A549 treated with RU486 at 1 μM for 4 hours (cell line): ENCODE results near the gene ANKRD1. TPM values are rescaled to one million over a fixed set of nuclear protein-coding genes. Genes with fewer than 3 reads are reported as not detected.

Experiments
- total RNA-seq: library from RNA; stranded (reverse); fragments of 200-300 nt; extraction: Qiagen RNA extraction; gene quantifications from 5 replicates; pipeline ENCODE4 v1.2.3, GENCODE V29; 2022; ENCODE audit warnings: low read depth

The ANKRD1 gene
- 5.3 to 8.7 TPM (median 7.9 TPM) in 5 replicates for total RNA-seq

DNA sequence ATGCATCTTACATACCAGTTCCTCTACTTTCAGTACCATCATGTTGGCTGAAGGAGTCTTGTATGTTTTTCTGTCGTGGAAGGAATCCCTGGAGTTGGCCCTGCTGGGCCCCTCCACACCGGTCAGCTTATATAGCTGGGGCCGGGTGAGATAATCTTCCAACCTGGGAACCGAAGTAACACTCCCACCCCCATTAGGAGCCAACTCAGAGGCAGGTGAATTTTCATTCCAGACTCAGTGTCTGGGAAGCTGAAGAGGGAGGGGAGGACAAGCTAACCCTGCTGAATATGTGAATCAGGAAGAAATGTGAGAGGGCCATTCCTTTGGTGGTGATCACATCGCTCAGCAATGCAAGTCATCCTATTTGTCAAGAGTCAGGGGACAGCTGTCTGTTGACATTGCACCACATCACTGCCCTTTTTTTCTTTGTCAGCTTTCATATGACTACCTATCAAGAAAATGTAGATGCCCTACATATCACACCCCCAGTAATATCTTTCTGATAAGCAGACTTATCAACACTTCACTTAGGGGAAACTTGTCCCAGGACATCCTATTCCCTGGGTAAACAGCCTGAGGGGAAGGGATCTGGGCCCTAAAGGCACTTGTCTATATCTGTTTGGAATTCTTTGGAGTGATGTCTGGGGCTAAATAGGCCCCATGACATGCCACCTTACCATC is at the start of gene ANKRD1:
Gene ANKRD1, minus strand, starts transcription at position 102 of the 681 bp plus-strand sequence. Its CDS starts 60 bp downstream, at position 42.

DNA sequence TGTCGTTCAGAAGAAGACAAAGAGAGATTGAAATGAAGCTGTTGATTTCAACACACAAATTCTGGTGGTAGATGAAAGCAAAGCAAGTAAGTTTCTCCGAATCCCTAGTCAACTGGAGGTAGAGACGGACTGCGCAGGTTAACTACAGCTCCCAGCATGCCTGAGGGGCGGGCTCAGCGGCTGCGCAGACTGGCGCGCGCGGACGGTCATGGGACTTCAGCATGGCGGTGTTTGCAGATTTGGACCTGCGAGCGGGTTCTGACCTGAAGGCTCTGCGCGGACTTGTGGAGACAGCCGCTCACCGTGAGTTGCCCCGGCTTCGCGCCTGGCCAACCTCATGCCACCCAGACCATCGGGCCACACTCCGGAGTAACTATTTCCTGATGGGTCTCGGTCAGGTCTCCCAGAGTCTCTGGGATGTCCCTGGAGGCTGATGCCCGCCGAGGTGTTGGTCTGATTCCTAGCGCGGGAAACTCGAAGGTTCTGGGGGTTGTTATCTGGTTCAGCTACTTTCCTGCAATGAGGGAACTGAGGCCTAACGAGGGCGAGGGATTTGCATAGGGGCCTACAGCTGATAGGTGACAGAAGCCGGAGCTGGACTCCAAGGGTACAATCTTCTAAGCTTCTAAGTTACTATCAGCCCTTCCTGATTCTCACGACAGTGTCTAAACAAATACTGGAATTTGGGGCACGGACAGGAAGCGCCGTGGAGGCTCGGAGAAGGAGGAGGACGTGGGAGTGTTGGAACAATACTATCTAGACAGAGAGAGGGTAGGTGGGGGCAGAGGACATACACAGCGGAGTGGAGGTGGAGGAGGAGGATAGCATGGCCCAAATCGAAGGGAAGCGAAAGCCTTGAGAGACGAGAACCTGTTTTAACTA is 48.9 kb downstream of the ANKRD1 start, which contains the start of gene RPP30:
Gene RPP30, plus strand, starts transcription at position 209 of the 882 bp plus-strand sequence. Its CDS starts 13 bp downstream, at position 222.

Other genes starting within 250 kb of the ANKRD1 start
- 0.07 to 0.13 TPM (median 0.09 TPM) in 5 replicates for gene HTR7, start 63.0 kb downstream of the ANKRD1 start, total RNA-seq
- gene RPP30, start 49.1 kb downstream of the ANKRD1 start, total RNA-seq, result 45.3 to 53.0 TPM (median 50.1 TPM) in 5 replicates